ENCODE data around the gene EGFL6.
"Not testable (repeated sequence)": the region's sequence is repeated elsewhere in the genome, so short reads cannot be mapped to it uniquely, and the experiment has no call there.

EGFL6 gene

DNA sequence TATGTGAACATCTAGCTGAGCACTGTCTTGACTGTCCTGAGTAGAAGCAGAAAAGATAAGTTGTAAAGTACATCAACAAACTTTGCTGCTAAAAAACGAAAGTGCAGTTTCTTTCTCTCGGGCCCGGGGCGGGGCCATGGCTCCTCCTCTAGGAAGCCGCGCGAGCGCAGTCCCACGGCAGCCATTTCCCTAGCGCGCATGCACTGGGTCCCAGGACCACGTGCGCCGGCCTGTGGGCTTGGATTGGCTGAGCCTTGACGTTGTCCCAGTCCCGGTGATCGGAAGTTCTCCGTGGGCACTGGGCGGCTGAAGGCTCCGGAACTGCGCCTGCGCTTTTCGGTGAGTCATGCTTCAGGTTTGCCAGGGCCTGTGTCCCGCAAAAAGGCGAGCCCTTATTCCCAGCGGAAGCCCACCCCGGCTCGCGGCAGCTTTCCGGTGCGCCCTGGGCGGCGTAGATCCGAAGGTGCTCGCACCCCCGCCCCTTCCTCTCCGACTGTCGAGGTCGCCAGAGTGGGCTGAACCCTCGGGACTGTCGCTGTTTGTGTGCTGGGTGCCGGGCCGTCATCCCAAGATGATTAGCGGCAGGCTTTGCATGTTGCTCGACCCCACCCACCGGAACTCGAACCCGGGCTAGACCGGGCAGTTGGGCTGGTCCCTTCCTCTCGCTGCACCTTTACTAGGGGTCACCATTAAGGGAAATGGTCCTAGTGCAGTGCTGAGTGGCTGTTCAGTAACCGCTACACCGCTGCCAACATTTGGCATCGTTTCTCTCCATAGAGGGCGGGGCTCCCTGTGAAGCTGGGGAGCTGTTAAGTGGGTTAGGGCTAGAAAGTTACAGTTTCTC, 83.7 kb downstream of the EGFL6 start, which contains the start of gene TCEANC:
Gene TCEANC, plus strand, starts transcription at position 292 of the 844 bp plus-strand sequence. CDS start 9,368 bp downstream, outside the sequence.
- peak; percentile 88 for DNase-seq (ENCODE audit: low spot score)

DNA sequence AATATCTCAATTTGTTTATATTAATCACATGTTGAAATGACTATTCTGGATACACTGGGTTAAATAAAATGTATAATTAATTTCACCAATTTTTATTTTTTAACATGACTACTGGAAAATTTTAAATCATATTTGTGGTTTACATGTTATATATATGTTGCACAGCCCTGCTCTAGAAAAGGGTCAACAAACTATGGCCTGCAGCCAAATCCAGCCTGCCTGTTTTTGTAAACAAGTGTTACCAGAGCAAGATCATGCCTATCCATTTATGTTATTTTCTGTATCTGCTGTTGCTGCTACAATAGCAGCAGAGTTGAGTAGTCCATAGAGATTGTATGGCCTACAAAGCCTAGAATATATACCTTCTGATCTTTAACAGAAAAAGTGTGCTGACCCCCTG, 84.7 kb downstream of the EGFL6 start:
- no peak for DNase-seq (ENCODE audit: low spot score)

DNA sequence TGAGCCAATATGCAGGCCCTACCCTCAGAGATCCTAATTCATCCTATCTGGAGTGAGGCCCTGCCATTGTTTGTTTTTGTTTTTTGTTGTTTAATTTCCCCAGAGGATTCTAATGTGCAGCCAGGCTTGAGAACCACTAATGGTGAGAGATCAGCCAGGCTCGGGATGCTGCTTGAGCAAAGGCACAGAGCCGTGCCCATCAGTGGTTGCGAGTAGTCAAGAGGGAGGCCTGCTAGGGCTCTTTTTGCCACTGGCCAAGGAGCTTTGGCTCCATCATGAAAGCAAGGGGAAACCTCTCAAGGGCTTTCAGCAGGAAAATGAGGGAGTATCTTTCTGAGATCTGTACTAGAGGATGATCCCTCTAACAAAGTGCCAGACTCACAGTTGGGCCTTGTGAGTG, 86.3 kb downstream of the EGFL6 start:
- DNase-seq (ENCODE audit: low spot score), result no peak

DNA sequence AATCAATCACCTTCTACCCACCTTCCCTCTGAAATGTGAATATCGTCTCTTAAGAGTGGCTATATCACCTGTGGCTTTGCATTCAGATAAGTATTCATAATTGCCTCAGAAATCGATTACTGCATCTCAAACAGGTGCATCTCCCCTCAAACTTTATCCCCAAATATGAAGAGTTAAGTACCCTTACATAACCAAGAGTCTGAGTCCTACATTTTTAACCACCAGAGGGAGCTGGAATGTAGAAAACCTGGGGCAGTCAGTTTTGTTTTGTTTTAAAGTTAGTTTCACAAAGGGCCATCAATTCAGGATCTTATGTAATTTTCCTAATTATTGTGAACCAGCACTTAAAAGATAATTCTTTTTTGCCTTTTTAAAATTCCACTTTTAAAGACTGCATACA, 89.2 kb downstream of the EGFL6 start:
- peak; percentile 7 for DNase-seq (ENCODE audit: low spot score)

DNA sequence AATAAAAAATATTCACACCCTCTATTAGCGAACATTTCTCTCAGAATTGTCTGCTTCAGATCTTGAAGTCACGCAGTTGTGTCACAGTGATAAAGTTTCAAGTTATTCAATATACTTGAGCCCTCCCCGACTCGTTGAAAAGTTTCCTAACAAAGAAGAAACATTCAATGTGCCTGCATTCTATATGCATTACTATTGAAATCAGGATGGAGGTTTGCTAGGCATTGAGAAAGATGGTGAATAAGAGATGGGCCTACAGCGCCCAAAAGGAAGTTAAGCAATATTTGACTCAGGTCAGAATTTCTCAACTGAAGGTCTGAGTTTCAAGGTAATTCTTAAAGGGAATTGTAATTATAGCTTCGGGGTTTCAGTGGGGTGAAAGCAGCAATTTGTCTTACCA, 89.7 kb downstream of the EGFL6 start:
- DNase-seq (ENCODE audit: low spot score), result no peak

DNA sequence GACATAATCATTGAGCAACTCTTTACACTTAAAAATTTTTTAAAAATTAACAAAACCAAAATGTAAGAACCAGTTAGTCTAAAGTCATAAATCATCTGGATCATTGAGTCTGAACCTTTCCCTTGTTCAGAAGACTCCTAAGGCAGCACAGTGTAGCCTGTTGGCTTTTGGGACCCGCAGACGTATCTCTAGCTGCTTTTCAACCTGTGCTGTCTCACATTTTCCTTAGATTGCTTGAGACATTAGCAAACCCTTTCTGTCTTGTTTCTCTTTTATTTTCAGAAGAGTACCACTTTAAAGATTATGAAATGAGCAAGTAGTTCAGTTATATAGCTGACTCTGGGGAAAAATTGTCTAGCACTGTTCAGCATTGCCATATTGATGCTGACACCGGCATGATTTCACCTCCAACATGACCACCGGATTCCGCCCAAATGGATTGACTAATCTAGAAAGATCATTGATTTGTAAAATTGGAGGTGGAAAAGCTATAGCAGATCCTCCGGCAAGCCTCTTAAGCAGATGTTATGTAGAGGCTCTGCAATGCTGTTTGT, 92.4 kb downstream of the EGFL6 start:
- DNase-seq (ENCODE audit: low spot score), result no peak

DNA sequence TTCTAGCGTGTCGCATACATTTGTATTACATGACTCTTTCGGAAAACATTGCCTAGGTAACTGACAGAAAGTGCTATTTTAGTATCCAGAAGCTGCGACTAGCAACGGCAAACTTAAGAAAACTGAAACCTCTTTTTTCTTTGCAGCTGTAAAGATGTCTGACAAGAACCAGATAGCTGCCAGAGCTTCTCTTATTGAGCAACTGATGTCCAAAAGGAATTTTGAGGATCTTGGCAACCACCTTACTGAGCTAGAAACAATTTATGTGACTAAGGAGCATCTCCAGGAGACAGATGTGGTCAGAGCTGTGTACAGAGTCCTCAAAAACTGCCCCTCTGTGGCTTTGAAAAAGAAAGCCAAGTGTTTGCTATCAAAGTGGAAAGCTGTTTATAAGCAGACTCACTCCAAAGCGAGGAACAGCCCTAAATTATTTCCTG, 93.0 kb downstream of the EGFL6 start:
- no peak for DNase-seq (ENCODE audit: low spot score)

DNA sequence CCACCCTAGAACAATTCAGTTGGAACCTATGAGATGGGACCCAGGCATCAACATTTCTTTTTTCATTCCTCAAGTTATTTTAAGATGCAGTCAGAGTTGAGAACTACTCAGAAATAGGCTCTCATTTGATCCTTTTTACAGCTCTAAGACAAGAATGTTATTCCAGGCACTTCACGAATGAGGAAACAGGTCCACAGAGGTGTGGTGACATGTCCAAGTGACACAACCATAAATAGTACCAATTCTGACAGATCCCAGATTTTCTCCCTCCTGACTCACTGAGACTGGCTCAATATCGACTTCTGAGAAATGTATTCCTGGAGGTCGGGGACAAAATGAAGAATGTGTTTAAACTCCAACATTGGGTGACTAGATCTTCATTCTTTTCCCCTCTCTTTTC, 94.6 kb downstream of the EGFL6 start:
- DNase-seq (ENCODE audit: low spot score), result no peak

DNA sequence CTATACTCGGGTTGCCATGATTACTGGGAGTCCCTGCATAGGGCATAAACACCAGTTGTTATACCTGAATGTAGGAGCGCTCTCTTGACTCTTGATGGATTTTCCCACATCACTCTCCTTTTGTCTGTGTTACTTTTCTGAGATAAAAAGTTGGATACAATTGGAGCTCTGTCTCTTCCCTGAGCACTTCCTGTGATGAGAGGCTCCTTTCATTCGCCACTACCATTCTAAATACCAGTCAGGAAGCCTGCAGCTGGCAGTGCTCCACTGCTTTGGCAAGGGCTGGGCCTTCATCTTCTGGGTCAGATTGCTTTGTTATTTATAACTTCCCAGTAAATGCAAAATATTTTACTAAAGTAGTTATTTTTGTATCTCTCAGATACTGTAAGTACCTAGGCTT, 97.4 kb downstream of the EGFL6 start:
- no peak for DNase-seq (ENCODE audit: low spot score)

DNA sequence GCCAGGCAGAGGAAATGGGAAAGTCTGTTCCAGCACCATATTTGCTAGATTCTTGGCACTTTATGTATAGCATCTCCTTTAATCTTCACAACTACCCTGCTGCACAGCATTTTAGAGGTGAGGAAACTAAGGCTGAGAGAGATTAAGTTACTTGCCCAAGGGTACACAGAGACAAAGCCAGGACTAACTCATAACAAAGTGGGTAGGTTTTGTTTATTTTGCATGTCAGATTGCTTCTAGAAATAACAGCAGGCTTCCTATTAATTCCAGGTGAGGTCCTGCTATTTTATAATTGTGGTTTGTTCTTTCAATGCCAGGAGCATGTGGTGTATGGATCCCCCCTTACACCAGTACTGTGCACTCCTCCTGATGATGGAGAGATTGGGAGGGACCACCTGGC, 98.5 kb downstream of the EGFL6 start:
- DNase-seq (ENCODE audit: low spot score), result no peak

DNA sequence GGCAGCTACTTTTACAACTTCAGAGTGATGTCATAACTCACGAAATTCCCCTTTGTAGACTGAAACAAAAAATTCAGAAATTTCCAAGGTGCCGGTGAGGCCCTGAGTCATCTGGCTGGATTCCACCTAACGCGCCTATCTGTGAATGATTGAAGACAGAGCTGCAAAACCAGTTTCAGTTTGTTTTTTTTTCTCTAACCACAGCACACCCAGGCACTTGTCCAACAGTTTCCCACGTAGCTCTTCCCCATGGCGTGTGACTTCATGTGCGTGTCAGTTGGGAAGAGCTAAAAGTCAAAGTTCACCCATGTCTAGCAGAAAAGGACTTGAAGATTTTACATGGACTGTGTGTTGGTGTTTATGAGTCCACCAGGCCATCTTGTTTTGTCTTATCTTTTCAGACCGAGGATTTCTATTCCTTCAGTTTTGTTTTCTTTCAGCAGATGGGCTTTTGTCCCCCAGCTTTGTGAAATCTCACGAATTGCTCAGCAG, 99.9 kb downstream of the EGFL6 start:
- DNase-seq (ENCODE audit: low spot score), result peak; percentile 7

DNA sequence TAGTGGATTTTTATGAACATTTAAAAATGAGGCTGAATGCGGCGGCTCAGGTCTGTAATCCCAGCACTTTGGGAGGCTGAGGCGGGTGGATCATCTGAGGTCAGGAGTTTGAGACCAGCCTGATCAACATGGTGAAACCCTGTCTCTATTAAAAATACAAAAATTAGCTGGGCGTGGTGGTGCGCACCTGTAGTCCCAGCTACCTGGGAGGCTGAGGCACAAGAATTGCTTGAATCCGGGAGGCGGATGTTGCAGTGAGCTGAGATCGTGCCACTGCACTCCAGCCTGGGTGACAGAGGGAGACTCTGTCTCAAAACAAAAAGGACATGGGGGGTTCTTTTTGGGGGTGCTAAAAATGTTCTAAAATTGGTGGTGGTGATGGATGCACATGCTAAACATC, 100.4 kb downstream of the EGFL6 start:
- not testable (repeated sequence) for DNase-seq (ENCODE audit: low spot score)

DNA sequence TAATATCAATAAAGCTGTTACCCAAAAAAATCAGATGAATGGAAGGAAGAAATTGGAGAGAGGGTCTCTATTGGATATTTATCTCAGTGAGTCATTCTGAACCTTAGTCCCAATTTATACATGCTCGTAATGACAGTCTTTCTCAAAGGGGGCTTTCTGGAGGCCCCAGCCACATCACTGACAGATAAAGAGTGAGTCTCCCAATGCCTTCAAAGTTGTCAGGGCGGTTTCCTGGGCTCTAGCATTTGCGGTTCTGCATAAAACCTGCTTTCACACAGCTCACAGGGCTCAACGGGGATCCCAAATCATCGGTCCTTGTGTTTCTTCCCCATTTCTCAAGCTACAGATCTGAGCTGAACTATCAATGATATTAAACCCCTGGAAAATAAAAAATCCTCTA, 100.8 kb downstream of the EGFL6 start:
- DNase-seq (ENCODE audit: low spot score), result no peak

DNA sequence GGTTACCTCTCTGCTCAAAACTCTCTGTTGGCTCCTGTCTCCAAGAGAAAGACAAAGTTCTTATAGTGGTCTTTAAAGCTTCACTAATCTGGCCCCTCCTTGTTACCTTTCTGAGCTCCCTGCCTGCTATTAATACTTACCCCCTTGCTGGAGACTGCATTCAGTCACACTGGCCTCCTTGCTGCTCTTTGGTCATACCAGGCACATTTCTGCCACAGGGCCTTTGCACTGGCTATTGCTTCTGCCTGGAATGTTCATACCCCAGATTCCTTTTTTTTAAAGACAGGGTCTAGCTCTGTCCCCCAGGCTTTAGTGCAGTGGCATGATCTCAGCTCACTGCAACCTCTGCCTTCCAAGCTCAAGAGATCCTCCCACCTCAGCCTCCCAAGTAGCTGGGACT, 103.6 kb downstream of the EGFL6 start:
- no peak for DNase-seq (ENCODE audit: low spot score)

DNA sequence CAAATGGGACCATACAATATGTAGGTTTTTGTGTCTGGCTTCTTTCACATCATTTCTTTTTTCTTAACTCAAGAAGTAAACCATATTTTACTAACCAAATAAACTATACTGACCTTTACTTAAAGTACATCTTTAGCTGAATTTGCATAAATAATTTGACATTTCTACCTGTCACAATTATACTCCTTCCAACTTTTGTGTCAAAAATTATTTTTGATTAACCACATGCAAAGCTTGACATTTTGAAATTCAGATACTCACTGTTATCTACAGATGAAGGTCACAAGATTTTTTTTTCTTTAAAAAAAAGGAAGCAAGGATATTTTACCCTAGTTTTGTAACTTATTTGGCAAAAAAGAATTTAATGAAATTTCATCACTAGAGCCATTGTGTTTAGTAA, 107.5 kb downstream of the EGFL6 start:
- no peak for DNase-seq (ENCODE audit: low spot score)

DNA sequence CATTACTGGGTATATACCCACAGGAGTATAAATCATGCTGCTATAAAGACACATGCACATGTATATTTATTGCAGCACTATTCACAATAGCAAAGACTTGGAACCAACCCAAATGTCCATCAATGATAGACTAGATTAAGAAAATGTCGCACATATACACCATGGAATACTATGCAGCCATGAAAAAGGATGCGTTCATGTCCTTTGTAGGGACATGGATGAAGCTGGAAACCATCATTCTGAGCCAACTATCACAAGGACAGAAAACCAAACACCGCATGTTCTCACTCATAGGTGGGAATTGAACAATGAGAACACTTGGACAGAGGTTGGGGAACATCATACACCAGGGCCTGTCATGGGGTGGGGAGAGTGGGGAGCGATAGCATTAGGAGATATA, 110.3 kb downstream of the EGFL6 start:
- DNase-seq (ENCODE audit: low spot score), result not testable (repeated sequence)

DNA sequence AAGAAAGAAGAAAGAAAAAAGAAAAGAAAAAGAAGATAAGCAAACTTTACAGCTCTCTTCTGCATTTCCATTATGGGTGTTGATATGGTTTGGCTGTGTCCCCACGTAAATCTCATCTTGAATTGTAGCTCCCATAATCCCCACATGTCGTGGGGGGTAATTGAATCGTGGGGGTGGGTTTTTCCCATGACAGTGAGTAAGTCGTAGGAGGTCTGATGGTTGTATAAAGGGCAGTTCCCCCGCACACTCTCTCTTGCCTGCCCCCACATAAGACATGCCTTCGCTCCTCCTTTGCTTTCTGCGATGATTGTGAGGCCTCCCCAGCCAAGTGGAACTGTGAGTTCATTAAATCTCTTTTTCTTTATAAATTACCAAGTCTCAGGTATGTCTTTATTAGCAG, 112.2 kb downstream of the EGFL6 start:
- DNase-seq (ENCODE audit: low spot score), result no peak

Measured in iPS-NIHi11 (cell line).